BLaER1 treated with 17β-estradiol and CSF1 and Interleukin-3, amounts not matched to agents 10 nM and 100 nM (cell line): ENCODE data around the gene PCBD1.
A peak's percentile ranks its signal among the peaks of the same experiment; 100 is the strongest.

Experiments used
- H3K27ac ChIP-seq, 11 experiments: shearing (Covaris generic); formaldehyde crosslinking; 2 replicates each; pipeline ENCODE4 v1.8.1; 2022
- H3K27me3 ChIP-seq, 11 experiments: shearing (Covaris generic); formaldehyde crosslinking; 2 replicates each; pipeline ENCODE4 v1.8.1; 2022
- H3K36me3 ChIP-seq, 11 experiments: shearing (Covaris generic); formaldehyde crosslinking; 2 replicates each; pipeline ENCODE4 v1.8.1; 2022
- H3K4me1 ChIP-seq, 10 experiments: shearing (Covaris generic); formaldehyde crosslinking; 2 replicates each; pipeline ENCODE4 v1.8.1; 2022
- H3K4me2 ChIP-seq, 11 experiments: shearing (Covaris generic); formaldehyde crosslinking; 2 replicates each; pipeline ENCODE4 v1.8.1; 2022
- H3K4me3 ChIP-seq, 10 experiments: shearing (Covaris generic); formaldehyde crosslinking; 2 replicates each; pipeline ENCODE4 v1.8.1; 2022
- H3K9ac ChIP-seq, 11 experiments: shearing (Covaris generic); formaldehyde crosslinking; 2 replicates each; pipeline ENCODE4 v1.8.1; 2022
- H3K9me3 ChIP-seq, 11 experiments: shearing (Covaris generic); formaldehyde crosslinking; replicated peaks in 1 of 11; 2 replicates each; pipeline ENCODE4 v1.8.1; 2022
- H4K20me1 ChIP-seq, 11 experiments: shearing (Covaris generic); formaldehyde crosslinking; 2 replicates each; pipeline ENCODE4 v1.8.1; 2022
- Cebpa-rat ChIP-seq, 11 experiments: shearing (Covaris generic); IDR thresholded peaks; 2 replicates each; pipeline ENCODE4 v1.8.1; 2022

Gene PCBD1

GRCh38 chr10:70833601-70834000, 54.8 kb downstream of the PCBD1 start:
- peaks cover 21 to 76% (median 43%) of the 10 kb centered on the region in 11 experiments for H3K36me3 ChIP-seq
- H3K9ac ChIP-seq = no peak overlapping the region
- peak overlapping the region; percentile 3 to 84 (median 60); a peak in 20 of 22 replicates for H3K4me2 ChIP-seq
- H4K20me1 ChIP-seq = peaks cover 10 to 99% (median 75%) of the 10 kb centered on the region in 11 experiments; a peak in 21 of 22 replicates
- peaks cover 0 to 82% (median 0%) of the 10 kb centered on the region in 11 experiments; a peak in 5 of 22 replicates for H3K27me3 ChIP-seq
- H3K9me3 ChIP-seq = peaks cover 7 to 15% (median 12%) of the 10 kb centered on the region in 11 experiments; a peak in 19 of 22 replicates
- H3K27ac ChIP-seq = peak overlapping the region in 1 of 11 experiments; percentile 35; a peak in 1 of 22 replicates
- H3K4me3 ChIP-seq = no peak overlapping the region
- peaks cover 11 to 65% (median 34%) of the 10 kb centered on the region in 10 experiments for H3K4me1 ChIP-seq
- no peak for TF ChIP-seq Cebpa-rat (IDR thresholded peaks at IDR 0.05)
